ENCODE measurements around the gene MICAL2.
A peak's percentile ranks its signal among the peaks of the same experiment; 100 is the strongest.

MICAL2 gene

GRCh38 chr11:12279672-12280108 lies 169.3 kb downstream of the MICAL2 start:
- Mint-ChIP-seq H3K9me3 (no peaks in the 10 kb centered on the region), H3K4me1 (no peaks in the 10 kb centered on the region), H3K27me3 (ENCODE audit: low read depth, poor library complexity) (peaks cover 38% of the 10 kb centered on the region), H3K36me3 (ENCODE audit: low read depth) (no peaks in the 10 kb centered on the region), H3K4me3 (no peak overlapping the region), H3K27ac (no peak overlapping the region)
- TF ChIP-seq CTCF (IDR thresholded peaks at IDR 0.05): no peak
- DNase-seq: no peak

- no peaks in the 10 kb centered on the region for H3K9me3 Mint-ChIP-seq
- H3K4me1 Mint-ChIP-seq: no peaks in the 10 kb centered on the region
- no peak overlapping the region for H3K27ac Mint-ChIP-seq
- H3K27me3 Mint-ChIP-seq (ENCODE audit: low read depth, poor library complexity): peaks cover 39% of the 10 kb centered on the region
- TF ChIP-seq CTCF (IDR thresholded peaks at IDR 0.05): no peak
- H3K36me3 Mint-ChIP-seq (ENCODE audit: low read depth): no peaks in the 10 kb centered on the region
- H3K4me3 Mint-ChIP-seq: no peak overlapping the region
- no peak for DNase-seq
Measured at GRCh38 chr11:12280199-12280837, 169.9 kb downstream of the MICAL2 start.

- Mint-ChIP-seq H3K4me1 (no peaks in the 10 kb centered on the region), H3K4me3 (no peak overlapping the region), H3K36me3 (ENCODE audit: low read depth) (no peaks in the 10 kb centered on the region), H3K9me3 (no peaks in the 10 kb centered on the region), H3K27me3 (ENCODE audit: low read depth, poor library complexity) (peaks cover 39% of the 10 kb centered on the region), H3K27ac (no peak overlapping the region)
- no peak for TF ChIP-seq CTCF (IDR thresholded peaks at IDR 0.05)
- DNase-seq: no peak
Measured at GRCh38 chr11:12280838-12281565, 170.6 kb downstream of the MICAL2 start.

GRCh38 chr11:12281571-12282478 lies 171.4 kb downstream of the MICAL2 start:
- Mint-ChIP-seq H3K4me3 (no peak overlapping the region), H3K36me3 (ENCODE audit: low read depth) (no peaks in the 10 kb centered on the region), H3K4me1 (peaks cover 7% of the 10 kb centered on the region), H3K9me3 (no peaks in the 10 kb centered on the region), H3K27me3 (ENCODE audit: low read depth, poor library complexity) (peaks cover 41% of the 10 kb centered on the region), H3K27ac (no peak overlapping the region)
- TF ChIP-seq CTCF (IDR thresholded peaks at IDR 0.05): peak; percentile 95
- DNase-seq: peak; percentile 89

- Mint-ChIP-seq H3K27me3 (ENCODE audit: low read depth, poor library complexity) (peaks cover 39% of the 10 kb centered on the region), H3K4me1 (peaks cover 15% of the 10 kb centered on the region), H3K9me3 (no peaks in the 10 kb centered on the region), H3K4me3 (no peak overlapping the region), H3K36me3 (ENCODE audit: low read depth) (no peaks in the 10 kb centered on the region), H3K27ac (no peak overlapping the region)
- no peak for TF ChIP-seq CTCF (IDR thresholded peaks at IDR 0.05)
- DNase-seq: no peak
Measured at GRCh38 chr11:12282676-12283075, 172.3 kb downstream of the MICAL2 start.

Data from nephron progenitor cell (in vitro differentiated cells).